HepG2 (cell line): ENCODE measurements around the gene VWC2L. TPM values are rescaled to one million over a fixed set of nuclear protein-coding genes. Genes with fewer than 3 reads are reported as not detected.

Experiments used
- ATAC-seq: fragments of 200-7000 bp; cut with Tn5 transposase; 3 replicates; pipeline ENCODE4 v1.9.1; 2020; ENCODE audit warnings: mild to moderate bottlenecking, moderate library complexity
- BruUV-seq: library from RNA; stranded (reverse); fragments of 400-500 nt; replicated peaks from 2 replicates; lab custom pipeline; 2021; lab: Mats Ljungman, UMichigan
- CTCF ChIA-PET: fragments of 300-600 bp; formaldehyde crosslinking; extraction: SDS; loops from one replicate; lab custom pipeline; 2021; ENCODE audit warnings: low total read pairs, inconsistent platforms, low intra/inter-chr PET ratio; lab: Yijun Ruan, JAX
- POLR2A ChIA-PET: fragments of 350-600 bp; sonication (Branson Sonifier 250); formaldehyde crosslinking; loops from one replicate; lab custom pipeline; 2020; ENCODE audit warnings: antibody characterized with exemption, inconsistent platforms; lab: Yijun Ruan, JAX
- DNase-seq: peaks from one replicate; pipeline ENCODE4 v3.0.0-alpha.2; 2015; ENCODE audit warnings: low spot score
- FAIRE-seq: peaks from 3 replicates; lab custom pipeline; 2011; peaks lifted over from hg19 to GRCh38; lab: Jason Lieb, UNC
- H2AFZ ChIP-seq: one replicate; pipeline ENCODE4 v1.6.1; 2011; ENCODE audit warnings: low read length, inconsistent platforms
- H3K27ac ChIP-seq: fragments of 300-600 bp; 3 replicates; pipeline ENCODE4 v1.8.0; 2011; ENCODE audit warnings: mixed run types, mild to moderate bottlenecking, mixed read lengths, low read length, inconsistent platforms; ENCODE audit not compliant: insufficient read depth; ENCODE audit errors: extremely low read length
- H3K27me3 ChIP-seq, 2 experiments: fragments of 200-600 bp in 1 of 2; 2 replicates in 1 of 2; 3 replicates in 1 of 2; pipeline versions ENCODE4 v1.6.0 to v1.8.0; 2011; ENCODE audit warnings: low read length in 2 of 2, mild to moderate bottlenecking in 2 of 2, moderate library complexity in 2 of 2, inconsistent platforms in 1 of 2; ENCODE audit not compliant: insufficient read depth in 2 of 2, control insufficient read depth in 1 of 2
- H3K36me3 ChIP-seq, 2 experiments: fragments of 200-600 bp in 1 of 2; replicated peaks in 1 of 2; 2 replicates in 1 of 2; 3 replicates in 1 of 2; pipeline versions ENCODE4 v1.5.1 to v1.8.0; 2011; ENCODE audit warnings: low read length in 2 of 2, inconsistent platforms in 1 of 2; ENCODE audit not compliant: insufficient read depth in 2 of 2, control insufficient read depth in 1 of 2
- H3K4me1 ChIP-seq: 2 replicates; pipeline ENCODE4 v1.5.1; 2012; ENCODE audit warnings: low read length, inconsistent platforms; ENCODE audit not compliant: insufficient read depth
- H3K4me2 ChIP-seq: 2 replicates; pipeline ENCODE4 v1.6.0; 2011; ENCODE audit warnings: low read depth, low read length, inconsistent platforms
- H3K4me3 ChIP-seq, 3 experiments: fragments of 200-600 bp in 1 of 3; sonication (generic), shearing (Covaris generic) in 1 of 3; replicated peaks in 1 of 3; 2 replicates each; pipeline ENCODE4 v1.5.1; 2011 to 2016; ENCODE audit warnings: low read length in 3 of 3, inconsistent platforms in 2 of 3, low read depth in 2 of 3, mild to moderate bottlenecking in 2 of 3, control low read depth in 1 of 3, mixed read lengths in 1 of 3; ENCODE audit not compliant: insufficient read depth in 1 of 3
- H3K79me2 ChIP-seq: one replicate; pipeline ENCODE4 v1.6.1; 2011; ENCODE audit warnings: low read length, inconsistent platforms; ENCODE audit not compliant: insufficient read depth
- H3K9ac ChIP-seq: 2 replicates; pipeline ENCODE4 v1.6.0; 2011; ENCODE audit warnings: mild to moderate bottlenecking, low read depth, low read length, inconsistent platforms; ENCODE audit not compliant: insufficient read depth
- H3K9me3 ChIP-seq: 2 replicates; pipeline ENCODE4 v1.5.1; 2012; ENCODE audit warnings: mild to moderate bottlenecking, low read length
- H4K20me1 ChIP-seq: 2 replicates; pipeline ENCODE4 v1.6.0; 2011; ENCODE audit warnings: inconsistent platforms, mild to moderate bottlenecking, low read length, moderate library complexity; ENCODE audit not compliant: insufficient read depth
- ARNT2 ChIP-seq: sonication (generic); formaldehyde crosslinking; IDR thresholded peaks from 2 replicates; pipeline ENCODE4 v1.8.0; 2022; ENCODE audit warnings: mild to moderate bottlenecking, low read depth, missing genetic modification reagents, moderate library complexity
- STAG1 ChIP-seq: sonication (generic); formaldehyde crosslinking; IDR thresholded peaks from 2 replicates; pipeline ENCODE4 v1.4.0; 2020; ENCODE audit warnings: missing genetic modification reagents
- ZNF775 ChIP-seq: sonication (generic); formaldehyde crosslinking; IDR thresholded peaks from 2 replicates; pipeline ENCODE4 v1.4.0; 2020; ENCODE audit warnings: missing genetic modification reagents, mild to moderate bottlenecking, moderate library complexity, borderline replicate concordance
- WGBS: methylation state at CpG from one replicate; pipeline ENCODE4 v1.1.6; 2017; ENCODE audit warnings: low lambda C conversion rate; 5-methylcytosine and 5-hydroxymethylcytosine counted together
- in situ Hi-C: cut with HindIII; loops from 2 replicates; pipeline ENCODE4 v1.10.0; 2017; ENCODE audit warnings: low pct_unique_long_range_greater_than_20kb; ENCODE audit not compliant: extremely low pct_ligation_motif_present
- intact Hi-C: fragments of 100-400 bp; cut with micrococcal nuclease; formaldehyde crosslinking; loops from one replicate; pipeline ENCODE4 v1.10.0; 2022; ENCODE audit not compliant: unreplicated experiment
- polyA plus RNA-seq, 8 experiments: library from polyadenylated mRNA; depleted of rRNA in 3 of 8; stranded (reverse) in 7 of 8; unstranded in 1 of 8; fragments of >200 nt; fragmentation: Illumina TruSeq in 4 of 8; extraction: Trizol in 4 of 8; gene quantifications; 2 replicates each; pipeline versions ENCODE4 v1.2.1 to v1.2.3, GENCODE V29; 2011 to 2016; ENCODE audit warnings: low read depth in 4 of 8, missing spikeins in 1 of 8, mixed read lengths in 1 of 8; ENCODE audit not compliant: insufficient read depth in 1 of 8
- total RNA-seq, 5 experiments: library from RNA; depleted of rRNA; stranded (reverse); fragments of >200 nt; fragmentation: Illumina TruSeq; extraction: Trizol; gene quantifications; 2 replicates each; pipeline ENCODE4 v1.2.3, GENCODE V29; 2016; ENCODE audit warnings: low read depth in 1 of 5

The VWC2L gene
- total and polyA plus RNA-seq, 2 of the 13 experiments (the other 11 are each of a cell fraction or from before 2014, with no cell fraction given), result not detected

DNA sequence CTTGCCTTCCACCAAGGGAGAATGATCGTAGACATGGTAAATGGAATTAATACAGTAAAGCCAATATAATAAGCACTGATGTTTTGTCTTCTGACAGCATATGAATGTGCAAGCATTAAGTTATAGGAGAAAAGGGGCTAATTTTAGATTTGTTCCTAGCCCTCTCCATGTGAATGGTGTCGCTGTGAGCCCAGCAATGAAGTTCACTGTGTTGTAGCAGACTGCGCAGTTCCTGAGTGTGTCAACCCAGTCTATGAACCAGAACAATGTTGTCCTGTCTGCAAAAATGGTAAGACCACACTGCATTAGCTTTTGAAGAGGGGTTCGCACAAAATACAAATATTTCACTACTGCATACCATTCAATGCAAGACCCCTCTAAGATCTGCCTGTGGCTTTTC lies 25.6 kb downstream of the VWC2L start:
- ChIA-PET POLR2A (no interaction called here), CTCF (no interaction called here)
- H3K27ac ChIP-seq, result no peak overlapping the region
- H2AFZ ChIP-seq, result no peak overlapping the region
- in situ Hi-C loops, result no loop called here
- H3K79me2 ChIP-seq, result no peaks in the 10 kb centered on the region
- no peak overlapping the region for H3K4me2 ChIP-seq
- no peak for FAIRE-seq
- H3K4me3 ChIP-seq, result no peak overlapping the region
- H3K9ac ChIP-seq, result no peak overlapping the region
- no peaks in the 10 kb centered on the region for H3K27me3 ChIP-seq
- TF ChIP-seq ZNF775 (CRISPR knock-in tag) (no peak), STAG1 (CRISPR knock-in tag) (peak; percentile 46)
- H3K4me1 ChIP-seq, result no peaks in the 10 kb centered on the region
- no peaks in the 10 kb centered on the region for H4K20me1 ChIP-seq
- peak; percentile 70 for ATAC-seq
- intact Hi-C loops, result loop anchor here (1.0 kb wide), 1 partner anchor 28 kb away; no protein-coding TSS in a partner anchor
- BruUV-seq, result no TSS peak
- no peak for DNase-seq
- H3K36me3 ChIP-seq, result no peaks in the 10 kb centered on the region
- H3K9me3 ChIP-seq, result no peaks in the 10 kb centered on the region
- WGBS, result 1% methylated on average over 4 of the region's 4 CpGs

- no peaks in the 10 kb centered on the region for H3K79me2 ChIP-seq
- intact Hi-C loops (no loop called here), in situ Hi-C loops (no loop called here)
- no peaks in the 10 kb centered on the region for H3K27me3 ChIP-seq
- ATAC-seq, result no peak
- POLR2A ChIA-PET, result no interaction called here
- no peak for TF ChIP-seq ARNT2
- no peak overlapping the region for H3K27ac ChIP-seq
- H3K9ac ChIP-seq, result no peak overlapping the region
- CTCF ChIA-PET, result no interaction called here
- no peak overlapping the region for H3K4me3 ChIP-seq
- no peaks in the 10 kb centered on the region for H3K36me3 ChIP-seq
- H3K4me2 ChIP-seq, result no peak overlapping the region
- DNase-seq, result no peak
- H2AFZ ChIP-seq, result no peak overlapping the region
- FAIRE-seq, result no peak
- H4K20me1 ChIP-seq, result no peaks in the 10 kb centered on the region
- no peaks in the 10 kb centered on the region for H3K4me1 ChIP-seq
- 8% methylated on average over 4 of the region's 4 CpGs for WGBS
- H3K9me3 ChIP-seq, result no peaks in the 10 kb centered on the region
- BruUV-seq, result no TSS peak
These were observed 39.5 kb downstream of the VWC2L start for GRCh38 chr2:214450118-214450894.
